ENCODE measurements around the gene STAG1. TPM values are rescaled to one million over a fixed set of nuclear protein-coding genes. Genes with fewer than 3 reads are reported as not detected.

Gene STAG1
- total and polyA plus RNA-seq, 4 donors = 11.0 to 68.6 (median 38.4) TPM

DNA sequence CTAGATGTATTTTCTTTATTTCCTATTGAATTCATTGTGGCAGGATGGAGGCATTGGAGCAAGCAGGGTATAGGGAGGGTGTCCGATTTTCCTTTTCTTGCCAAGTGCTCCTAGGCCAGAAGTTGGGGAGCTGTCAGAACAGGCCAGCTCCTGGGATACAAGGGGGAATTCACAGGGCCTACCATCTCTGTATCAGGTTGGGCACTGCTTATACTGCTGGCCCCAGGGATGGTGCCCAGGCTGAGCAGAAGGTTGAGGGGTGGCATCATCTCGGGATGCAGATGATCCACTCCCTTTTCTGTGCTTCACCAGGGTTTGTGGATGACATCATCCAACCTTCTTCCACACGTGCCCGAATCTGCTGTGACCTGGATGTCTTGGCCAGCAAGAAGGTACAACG is 422.6 kb downstream of the STAG1 start:
- 61 to 67% methylated on average over 5 of the region's 5 CpGs for WGBS, 2 donors
- H3K27ac ChIP-seq (ENCODE audit: low read depth in 1 of 2, low read length in 2 of 2) = no peak overlapping the region
- no peaks in the 10 kb centered on the region for H3K27me3 ChIP-seq (ENCODE audit: control insufficient read depth in 1 of 2, insufficient read depth in 2 of 2, low read length in 1 of 2)
- intact Hi-C loops (cut with DNase I) = no loop called here
- ATAC-seq (ENCODE audit: low FRiP score) = no peak
- H3K9me3 ChIP-seq (ENCODE audit: control insufficient read depth, low read length) = no peaks in the 10 kb centered on the region
- no peak for DNase-seq
- H3K4me1 ChIP-seq (ENCODE audit: control insufficient read depth in 1 of 2, insufficient read depth in 2 of 2, low read length in 2 of 2) = no peaks in the 10 kb centered on the region
- peaks cover 0 to 7% of the 10 kb centered on the region in 2 donors for H3K36me3 ChIP-seq (ENCODE audit: control insufficient read depth in 1 of 2, insufficient read depth in 2 of 2, low read length in 1 of 2)
- no peak overlapping the region for H3K4me3 ChIP-seq (ENCODE audit: low read length in 2 of 2)

GRCh38 chr3:136327671-136328070 is 424.5 kb downstream of the STAG1 start:
- DNase-seq (no peak), ATAC-seq (ENCODE audit: low FRiP score) (no peak)
- intact Hi-C loops (cut with DNase I) = no loop called here
- H3K4me1 ChIP-seq (ENCODE audit: control insufficient read depth in 1 of 2, insufficient read depth in 2 of 2, low read length in 2 of 2) = no peaks in the 10 kb centered on the region
- no peaks in the 10 kb centered on the region for H3K27me3 ChIP-seq (ENCODE audit: control insufficient read depth in 1 of 2, insufficient read depth in 2 of 2, low read length in 1 of 2)
- no peak overlapping the region for H3K27ac ChIP-seq (ENCODE audit: low read depth in 1 of 2, low read length in 2 of 2)
- 97 to 98% methylated on average over 5 of the region's 5 CpGs for WGBS, 2 donors
- no peak overlapping the region for H3K4me3 ChIP-seq (ENCODE audit: low read length in 2 of 2)
- H3K9me3 ChIP-seq (ENCODE audit: control insufficient read depth, low read length) = peaks cover 2% of the 10 kb centered on the region
- peaks cover 0 to 8% of the 10 kb centered on the region in 2 donors for H3K36me3 ChIP-seq (ENCODE audit: control insufficient read depth in 1 of 2, insufficient read depth in 2 of 2, low read length in 1 of 2)

GRCh38 chr3:136326316-136326715 is 425.9 kb downstream of the STAG1 start:
- Histone ChIP-seq H3K9me3 (ENCODE audit: control insufficient read depth, low read length) (peaks cover 3% of the 10 kb centered on the region), H3K27me3 (ENCODE audit: control insufficient read depth in 1 of 2, insufficient read depth in 2 of 2, low read length in 1 of 2) (no peaks in the 10 kb centered on the region), H3K4me1 (ENCODE audit: control insufficient read depth in 1 of 2, insufficient read depth in 2 of 2, low read length in 2 of 2) (no peaks in the 10 kb centered on the region), H3K4me3 (ENCODE audit: low read length in 2 of 2) (no peak overlapping the region), H3K36me3 (ENCODE audit: control insufficient read depth in 1 of 2, insufficient read depth in 2 of 2, low read length in 1 of 2) (peaks cover 0 to 8% of the 10 kb centered on the region in 2 donors), H3K27ac (ENCODE audit: low read depth in 1 of 2, low read length in 2 of 2) (no peak overlapping the region)
- 96 to 97% methylated on average over 5 of the region's 5 CpGs for WGBS, 2 donors
- no peak for DNase-seq
- intact Hi-C loops (cut with DNase I) = no loop called here
- ATAC-seq (ENCODE audit: low FRiP score) = no peak

DNA sequence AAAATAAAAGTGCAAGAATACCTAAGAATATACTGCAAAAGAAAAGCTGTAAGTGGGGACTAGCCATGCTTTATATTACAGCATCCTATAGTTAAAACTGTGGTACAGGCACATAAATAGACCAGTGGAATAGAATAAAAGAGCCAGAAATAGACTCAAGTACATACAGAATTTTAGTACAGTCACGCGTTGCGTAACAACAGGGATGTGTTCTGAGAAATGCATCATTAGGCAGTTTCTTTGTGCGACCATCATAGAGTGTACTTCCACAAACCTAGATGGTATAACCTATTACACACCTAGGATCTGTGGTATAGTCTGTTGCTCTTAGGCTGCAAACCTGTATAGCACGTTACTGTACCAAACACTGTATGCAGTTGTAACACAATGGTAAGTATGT is 440.2 kb downstream of the STAG1 start:
- 93 to 95% methylated on average over 5 of the region's 5 CpGs for WGBS, 2 donors
- DNase-seq (no peak), ATAC-seq (ENCODE audit: low FRiP score) (no peak)
- Histone ChIP-seq H3K27ac (ENCODE audit: low read depth in 1 of 2, low read length in 2 of 2) (no peak overlapping the region), H3K9me3 (ENCODE audit: control insufficient read depth, low read length) (no peaks in the 10 kb centered on the region), H3K36me3 (ENCODE audit: control insufficient read depth in 1 of 2, insufficient read depth in 2 of 2, low read length in 1 of 2) (peaks cover 1 to 2% of the 10 kb centered on the region in 2 donors), H3K4me1 (ENCODE audit: control insufficient read depth in 1 of 2, insufficient read depth in 2 of 2, low read length in 2 of 2) (no peaks in the 10 kb centered on the region), H3K27me3 (ENCODE audit: control insufficient read depth in 1 of 2, insufficient read depth in 2 of 2, low read length in 1 of 2) (no peaks in the 10 kb centered on the region), H3K4me3 (ENCODE audit: low read length in 2 of 2) (no peak overlapping the region)
- intact Hi-C loops (cut with DNase I) = no loop called here

DNA sequence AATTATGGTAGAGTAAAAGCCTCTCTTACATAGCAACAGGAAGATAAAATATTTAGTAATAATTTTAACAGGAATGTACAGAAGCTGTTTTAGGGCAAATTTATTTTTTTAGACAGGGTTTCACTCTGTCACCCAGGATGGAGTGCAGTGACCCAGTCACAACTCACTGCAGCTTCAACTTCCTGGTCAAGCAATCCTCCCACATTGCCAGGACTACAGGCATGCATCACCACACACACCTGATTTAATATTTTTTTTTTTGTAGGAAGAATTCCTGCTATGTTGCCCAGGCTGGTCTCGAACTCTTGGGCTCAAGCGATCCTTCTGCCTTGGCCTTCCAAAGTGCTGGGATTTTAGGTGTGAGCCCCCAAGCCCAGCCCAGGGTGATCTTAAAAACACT is 440.9 kb downstream of the STAG1 start:
- no peaks in the 10 kb centered on the region for H3K9me3 ChIP-seq (ENCODE audit: control insufficient read depth, low read length)
- no peaks in the 10 kb centered on the region for H3K4me1 ChIP-seq (ENCODE audit: control insufficient read depth in 1 of 2, insufficient read depth in 2 of 2, low read length in 2 of 2)
- 96% methylated on average over 2 of the region's 2 CpGs for WGBS, 2 donors
- no peak overlapping the region for H3K4me3 ChIP-seq (ENCODE audit: low read length in 2 of 2)
- DNase-seq (no peak), ATAC-seq (ENCODE audit: low FRiP score) (no peak)
- intact Hi-C loops (cut with DNase I) = no loop called here
- H3K36me3 ChIP-seq (ENCODE audit: control insufficient read depth in 1 of 2, insufficient read depth in 2 of 2, low read length in 1 of 2) = peaks cover 1 to 2% of the 10 kb centered on the region in 2 donors
- H3K27me3 ChIP-seq (ENCODE audit: control insufficient read depth in 1 of 2, insufficient read depth in 2 of 2, low read length in 1 of 2) = no peaks in the 10 kb centered on the region
- no peak overlapping the region for H3K27ac ChIP-seq (ENCODE audit: low read depth in 1 of 2, low read length in 2 of 2)

DNA sequence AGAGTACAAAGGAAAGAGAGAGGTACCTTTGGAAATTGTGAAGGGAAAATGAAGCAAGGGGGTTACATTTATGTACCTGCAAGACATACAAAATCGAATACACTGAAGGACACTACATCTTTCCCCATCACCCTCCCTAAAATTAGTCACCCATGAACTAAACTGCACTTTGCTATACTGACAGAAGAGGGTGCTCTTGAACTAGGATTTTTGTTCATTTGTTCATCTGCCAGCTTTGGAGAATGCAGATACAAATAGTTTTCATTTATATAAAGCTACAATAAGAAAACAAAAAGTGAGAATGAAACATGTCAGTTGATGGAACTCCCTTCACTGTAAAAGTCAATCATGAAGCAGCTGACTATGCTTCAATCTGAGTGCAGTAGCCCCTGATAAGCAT is 446.3 kb downstream of the STAG1 start:
- 73% methylated on average over 1 of the region's 1 CpG; no CpG with 5 or more reads in 1 of the 2 donors for WGBS, 2 donors
- intact Hi-C loops (cut with DNase I) = loop anchor here in 1 of 2 donors (5.0 kb wide), 2 partner anchors 446 to 706 kb away; partner anchors contain the start of gene STAG1
- H3K4me3 ChIP-seq (ENCODE audit: low read length in 2 of 2) = no peak overlapping the region
- H3K27me3 ChIP-seq (ENCODE audit: control insufficient read depth in 1 of 2, insufficient read depth in 2 of 2, low read length in 1 of 2) = no peaks in the 10 kb centered on the region
- H3K27ac ChIP-seq (ENCODE audit: low read depth in 1 of 2, low read length in 2 of 2) = no peak overlapping the region
- no peaks in the 10 kb centered on the region for H3K4me1 ChIP-seq (ENCODE audit: control insufficient read depth in 1 of 2, insufficient read depth in 2 of 2, low read length in 2 of 2)
- no peak for ATAC-seq (ENCODE audit: low FRiP score)
- no peaks in the 10 kb centered on the region for H3K9me3 ChIP-seq (ENCODE audit: control insufficient read depth, low read length)
- no peak for DNase-seq
- H3K36me3 ChIP-seq (ENCODE audit: control insufficient read depth in 1 of 2, insufficient read depth in 2 of 2, low read length in 1 of 2) = peaks cover 0 to 3% of the 10 kb centered on the region in 2 donors

DNA sequence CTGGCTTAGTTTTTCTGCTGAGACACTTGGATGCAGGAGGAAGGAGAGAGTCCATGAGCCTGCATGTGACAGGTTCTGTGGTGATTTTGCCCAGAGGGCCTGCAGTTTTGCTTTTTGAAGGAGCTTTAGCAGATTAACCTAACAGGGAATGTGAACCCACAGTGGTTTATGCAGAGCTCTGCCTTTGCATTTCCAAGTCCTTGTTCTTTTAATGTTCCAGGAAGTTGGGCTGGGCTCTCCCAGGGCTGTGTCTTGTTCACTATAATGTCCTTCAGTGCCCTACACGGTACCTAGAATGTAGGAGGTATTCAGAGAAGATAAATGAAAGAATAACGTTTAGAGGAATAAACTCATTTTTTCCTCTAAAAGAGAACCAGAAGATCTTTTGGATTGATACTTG is 451.7 kb downstream of the STAG1 start:
- ATAC-seq (ENCODE audit: low FRiP score) = no peak
- Histone ChIP-seq H3K36me3 (ENCODE audit: control insufficient read depth in 1 of 2, insufficient read depth in 2 of 2, low read length in 1 of 2) (peaks cover 3 to 7% of the 10 kb centered on the region in 2 donors), H3K27ac (ENCODE audit: low read depth in 1 of 2, low read length in 2 of 2) (no peak overlapping the region), H3K4me1 (ENCODE audit: control insufficient read depth in 1 of 2, insufficient read depth in 2 of 2, low read length in 2 of 2) (no peaks in the 10 kb centered on the region), H3K9me3 (ENCODE audit: control insufficient read depth, low read length) (no peaks in the 10 kb centered on the region), H3K4me3 (ENCODE audit: low read length in 2 of 2) (no peak overlapping the region), H3K27me3 (ENCODE audit: control insufficient read depth in 1 of 2, insufficient read depth in 2 of 2, low read length in 1 of 2) (no peaks in the 10 kb centered on the region)
- 86% methylated on average over 2 of the region's 2 CpGs for WGBS, 2 donors
- intact Hi-C loops (cut with DNase I) = no loop called here
- no peak for DNase-seq

GRCh38 chr3:136297826-136298225 is 454.4 kb downstream of the STAG1 start:
- 93 to 95% methylated on average over 8 of the region's 8 CpGs for WGBS, 2 donors
- Histone ChIP-seq H3K36me3 (ENCODE audit: control insufficient read depth in 1 of 2, insufficient read depth in 2 of 2, low read length in 1 of 2) (peaks cover 3 to 13% of the 10 kb centered on the region in 2 donors), H3K9me3 (ENCODE audit: control insufficient read depth, low read length) (no peaks in the 10 kb centered on the region), H3K27ac (ENCODE audit: low read depth in 1 of 2, low read length in 2 of 2) (no peak overlapping the region), H3K4me3 (ENCODE audit: low read length in 2 of 2) (no peak overlapping the region), H3K4me1 (ENCODE audit: control insufficient read depth in 1 of 2, insufficient read depth in 2 of 2, low read length in 2 of 2) (no peaks in the 10 kb centered on the region), H3K27me3 (ENCODE audit: control insufficient read depth in 1 of 2, insufficient read depth in 2 of 2, low read length in 1 of 2) (no peaks in the 10 kb centered on the region)
- intact Hi-C loops (cut with DNase I) = no loop called here
- DNase-seq = no peak
- ATAC-seq (ENCODE audit: low FRiP score) = no peak

DNA sequence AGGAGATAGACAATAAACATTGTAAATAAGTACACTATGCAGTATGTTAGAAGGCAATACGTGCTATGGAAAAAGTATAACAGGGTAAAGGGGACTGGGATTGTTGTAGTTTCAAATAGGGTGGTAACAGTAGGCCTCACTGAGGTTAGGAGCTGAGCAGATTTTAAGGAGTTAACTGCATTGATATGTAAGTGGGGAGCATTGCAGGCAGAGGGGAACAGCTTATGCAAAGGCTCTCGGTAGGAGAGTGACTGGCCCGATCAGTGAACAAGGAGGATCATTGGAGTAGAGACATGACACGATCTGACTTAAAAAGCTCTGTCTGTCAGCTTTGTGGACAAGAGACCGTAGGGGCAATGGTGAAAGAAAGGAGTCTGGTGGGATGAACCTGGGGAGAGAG is 455.2 kb downstream of the STAG1 start:
- Histone ChIP-seq H3K36me3 (ENCODE audit: control insufficient read depth in 1 of 2, insufficient read depth in 2 of 2, low read length in 1 of 2) (peaks cover 3 to 13% of the 10 kb centered on the region in 2 donors), H3K27me3 (ENCODE audit: control insufficient read depth in 1 of 2, insufficient read depth in 2 of 2, low read length in 1 of 2) (no peaks in the 10 kb centered on the region), H3K9me3 (ENCODE audit: control insufficient read depth, low read length) (no peaks in the 10 kb centered on the region), H3K4me1 (ENCODE audit: control insufficient read depth in 1 of 2, insufficient read depth in 2 of 2, low read length in 2 of 2) (no peaks in the 10 kb centered on the region), H3K4me3 (ENCODE audit: low read length in 2 of 2) (no peak overlapping the region), H3K27ac (ENCODE audit: low read depth in 1 of 2, low read length in 2 of 2) (no peak overlapping the region)
- no peak for ATAC-seq (ENCODE audit: low FRiP score)
- no peak for DNase-seq
- intact Hi-C loops (cut with DNase I) = no loop called here
- WGBS, 2 donors = 63 to 73% methylated on average over 5 of the region's 5 CpGs
